ENCODE data around the gene C6.
"Not testable (repeated sequence)": the region's sequence is repeated elsewhere in the genome, so short reads cannot be mapped to it uniquely, and the experiment has no call there.

Gene C6

GRCh38 chr5:41213340-41213739 is at the start of gene C6:
Gene C6, minus strand, starts transcription at chr5:41213532. Its CDS starts 10,302 bp downstream, at chr5:41203230.
- no peak for DNase-seq

DNA sequence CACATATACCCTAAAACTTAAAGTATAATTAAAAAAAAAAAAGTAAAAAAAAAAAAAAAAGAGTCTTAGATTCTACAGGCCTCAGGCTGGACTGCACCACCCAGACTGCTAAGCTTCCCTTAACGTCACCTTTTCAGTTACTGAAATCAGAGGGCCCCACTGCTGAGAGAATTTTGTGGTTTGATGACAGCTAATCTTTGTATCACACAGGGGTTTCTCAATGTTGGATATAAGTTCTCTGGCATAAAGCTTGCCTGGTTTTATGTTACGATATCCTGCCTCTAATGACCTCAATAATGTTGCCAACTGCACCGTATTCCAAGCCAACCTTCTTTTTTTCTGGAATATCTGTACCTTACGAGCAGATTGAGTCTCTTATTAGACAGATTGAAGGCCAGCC is 43.1 kb upstream of the C6 start:
- no peak for DNase-seq

DNA sequence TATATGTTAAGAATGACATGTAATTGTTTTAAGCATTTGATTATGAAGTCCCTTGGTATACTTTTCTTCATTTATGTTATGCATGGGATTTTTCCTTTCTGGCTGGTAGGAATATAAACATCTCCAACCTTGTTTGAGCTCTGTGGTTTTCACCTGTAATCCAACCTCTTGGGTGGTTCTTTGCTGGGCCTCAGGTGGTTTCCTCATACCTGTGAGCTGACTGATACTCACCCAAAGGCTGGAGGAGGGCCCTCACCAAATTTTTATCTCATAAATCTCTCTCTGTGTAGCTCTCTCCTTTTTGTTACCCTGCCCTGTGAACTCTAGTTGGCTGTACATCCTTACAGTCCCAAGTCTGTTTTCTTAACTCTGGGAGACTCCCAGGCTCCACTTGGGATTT is 39.8 kb upstream of the C6 start:
- no peak for DNase-seq

- no peak for DNase-seq
Measured at GRCh38 chr5:41252036-41252435, 38.7 kb upstream of the C6 start.

DNA sequence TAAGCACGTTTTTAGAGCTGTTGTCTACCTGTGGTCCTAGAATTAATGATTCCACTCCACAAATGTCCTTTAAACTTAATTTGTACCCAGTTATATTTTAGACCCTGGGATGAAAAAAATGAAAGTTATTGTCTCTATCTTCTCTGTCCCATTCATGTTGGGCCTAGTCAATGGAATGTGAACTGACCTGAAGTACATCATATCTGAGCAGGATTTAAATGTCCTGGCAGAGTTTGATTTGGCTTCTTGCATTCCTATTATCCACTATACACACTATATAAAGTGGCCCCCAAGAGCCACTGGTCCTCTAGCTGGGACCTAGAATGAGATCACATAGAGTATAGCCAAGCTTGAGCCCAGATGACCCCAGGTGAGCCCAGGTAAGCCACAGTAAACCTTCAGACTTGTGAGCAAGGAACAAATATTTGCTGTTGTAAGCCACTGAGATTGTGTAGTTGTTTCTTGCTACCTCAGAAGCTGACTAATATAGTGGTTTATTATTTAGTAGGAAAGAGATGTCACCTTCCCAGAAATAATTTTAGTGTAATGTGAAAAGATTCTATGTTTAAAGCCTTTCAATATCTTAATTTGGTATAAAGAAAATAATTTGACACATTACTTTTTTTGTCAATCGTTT is 37.1 kb upstream of the C6 start:
- DNase-seq = no peak

- DNase-seq = no peak
Measured at GRCh38 chr5:41247135-41247534, 33.8 kb upstream of the C6 start.

GRCh38 chr5:41246376-41246775 is 33.0 kb upstream of the C6 start:
- no peak for DNase-seq

- DNase-seq = no peak
Measured at GRCh38 chr5:41243558-41243957, 30.2 kb upstream of the C6 start.

GRCh38 chr5:41240985-41241384 is 27.7 kb upstream of the C6 start:
- DNase-seq = no peak

- DNase-seq = no peak
Measured at GRCh38 chr5:41240390-41240789, 27.1 kb upstream of the C6 start.

- DNase-seq = no peak
Measured at GRCh38 chr5:41234475-41234874, 21.1 kb upstream of the C6 start.

- no peak for DNase-seq
Measured at GRCh38 chr5:41232797-41233196, 19.5 kb upstream of the C6 start.

DNA sequence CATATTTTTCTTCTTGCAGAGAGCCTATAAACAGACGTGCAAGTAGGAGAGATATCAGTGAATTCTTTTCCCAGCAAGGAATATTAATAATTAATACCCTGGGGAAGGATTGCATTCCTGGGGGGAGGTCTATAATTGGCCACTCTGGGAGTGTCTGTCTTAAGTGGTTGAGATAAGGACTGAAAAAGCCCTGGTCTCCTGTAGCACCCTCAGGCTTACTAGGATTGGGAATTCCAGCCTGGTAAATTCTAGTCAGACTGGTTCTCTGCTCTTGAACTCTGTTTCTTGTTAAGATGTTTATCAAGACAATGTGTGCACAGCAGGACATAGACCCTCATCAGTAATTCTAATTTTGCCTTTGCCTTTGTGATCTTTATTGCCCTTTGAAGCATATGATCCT is 16.9 kb upstream of the C6 start:
- DNase-seq = not testable (repeated sequence)

DNA sequence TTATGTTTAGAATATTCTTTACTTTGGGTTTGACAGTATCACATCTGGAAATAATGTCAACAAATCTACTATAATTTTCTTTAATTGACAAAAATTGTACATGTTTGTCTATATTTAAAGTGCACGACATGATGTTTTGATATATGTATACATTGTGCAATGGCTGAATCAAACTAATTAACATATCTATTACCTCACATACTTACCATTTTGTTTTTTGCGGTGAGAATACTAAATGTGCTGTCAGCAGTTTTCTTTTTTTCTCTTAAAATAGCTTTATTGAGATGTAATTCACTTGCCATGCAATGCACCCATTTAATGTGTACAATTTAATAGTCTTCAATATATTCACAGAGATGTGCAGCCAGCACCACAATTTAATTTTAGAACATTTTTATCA is 10.6 kb upstream of the C6 start:
- no peak for DNase-seq

- no peak for DNase-seq
Measured at GRCh38 chr5:41219658-41220269, 6.4 kb upstream of the C6 start.

DNA sequence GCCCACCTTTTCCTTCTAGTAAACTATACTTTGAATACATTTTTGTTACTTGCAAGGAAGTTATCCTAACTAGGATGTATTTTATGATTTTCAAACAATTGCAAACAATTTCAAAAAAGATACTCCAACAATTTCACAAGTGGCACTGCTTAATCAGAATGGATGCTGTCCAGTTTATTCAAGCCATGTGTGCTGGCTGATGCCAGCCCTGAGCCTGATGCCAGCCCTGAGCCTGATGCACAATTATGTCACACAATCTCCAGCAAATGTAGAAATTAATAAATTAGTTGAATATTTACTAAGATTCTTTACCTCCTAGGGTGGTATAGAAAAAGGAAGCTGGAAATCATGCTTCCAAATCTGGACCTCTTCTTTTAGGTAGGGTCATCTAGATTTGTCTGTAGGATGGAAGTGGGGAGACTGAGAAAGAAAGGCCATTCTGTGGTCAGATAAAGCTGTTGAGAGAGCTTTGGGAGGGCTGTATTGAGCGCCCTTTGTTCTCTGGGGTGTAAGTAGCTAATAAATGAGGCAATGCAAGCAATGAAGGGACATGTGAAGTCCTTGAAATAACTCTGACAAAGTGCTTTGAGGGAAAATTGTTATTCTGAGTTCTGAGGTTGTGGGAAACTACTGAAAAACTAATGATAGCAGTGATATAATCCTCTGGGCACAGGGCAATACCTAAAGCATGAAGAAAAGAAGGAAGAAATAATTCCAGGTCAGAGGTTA is 5.8 kb upstream of the C6 start:
- no peak for DNase-seq

DNA sequence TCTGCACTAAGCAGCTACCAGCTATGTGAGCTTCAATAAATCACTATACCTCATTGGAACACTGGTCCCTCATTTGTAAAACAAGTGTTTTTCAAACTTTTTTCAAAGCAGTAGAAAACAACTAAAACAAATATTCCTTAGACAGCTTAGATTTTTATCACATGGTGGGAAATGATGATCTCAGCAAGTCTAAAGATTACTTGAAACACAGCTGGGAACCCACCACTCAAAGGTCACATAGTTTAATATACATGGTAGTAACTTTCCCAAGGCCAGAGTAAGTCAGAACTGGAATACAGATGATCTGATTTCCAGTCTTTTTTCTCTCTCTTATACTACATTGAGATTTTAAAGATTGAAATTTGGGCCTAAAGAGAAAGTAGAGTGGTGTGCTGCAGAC is 850 bp upstream of the C6 start:
- no peak for DNase-seq

DNA sequence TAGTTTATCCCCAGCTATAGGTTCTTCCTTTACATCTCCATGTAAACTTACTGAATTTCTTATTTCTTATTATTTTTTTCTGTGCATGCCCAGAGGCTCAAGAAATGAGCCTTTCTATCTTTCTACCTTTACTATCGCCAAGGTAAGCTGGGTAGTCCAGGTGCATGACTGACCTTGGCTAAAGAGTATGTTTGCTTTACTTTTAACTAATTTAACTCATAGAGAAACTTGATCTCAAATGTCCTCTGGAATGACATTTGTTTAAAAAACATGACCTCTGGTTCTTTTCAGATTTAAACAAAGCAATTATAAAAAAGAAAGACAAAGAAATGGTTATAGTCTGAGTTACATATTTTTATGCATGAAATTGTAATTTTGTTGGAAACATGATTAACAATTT is 397 bp downstream of the C6 start:
- DNase-seq = no peak

DNA sequence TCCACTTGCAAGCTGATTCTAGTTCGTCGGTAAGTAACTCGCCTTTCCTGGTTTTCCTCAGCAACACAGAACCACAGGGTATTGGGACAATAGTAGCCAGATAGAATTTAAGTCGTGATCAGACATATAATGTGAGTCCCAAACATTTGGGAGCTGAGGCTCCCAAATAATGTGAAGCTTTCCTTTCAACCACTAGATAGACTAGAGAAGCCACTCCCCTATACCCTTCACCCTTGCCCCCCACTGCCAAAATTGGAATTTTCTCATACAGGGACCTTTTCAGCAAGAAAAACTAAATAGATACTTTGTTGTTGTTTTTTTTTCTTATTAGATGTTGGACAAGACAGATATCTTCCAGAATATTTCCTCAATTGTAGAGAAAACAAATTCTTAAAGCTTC is 1.9 kb downstream of the C6 start:
- no peak for DNase-seq

GRCh38 chr5:41205475-41205874 is 7.9 kb downstream of the C6 start:
- DNase-seq = not testable (repeated sequence)

- no peak for DNase-seq
Measured at GRCh38 chr5:41203033-41203432, 10.3 kb downstream of the C6 start.

GRCh38 chr5:41201082-41201772 is 12.1 kb downstream of the C6 start:
- no peak for DNase-seq

GRCh38 chr5:41200506-41200905 is 12.8 kb downstream of the C6 start:
- DNase-seq = no peak

DNA sequence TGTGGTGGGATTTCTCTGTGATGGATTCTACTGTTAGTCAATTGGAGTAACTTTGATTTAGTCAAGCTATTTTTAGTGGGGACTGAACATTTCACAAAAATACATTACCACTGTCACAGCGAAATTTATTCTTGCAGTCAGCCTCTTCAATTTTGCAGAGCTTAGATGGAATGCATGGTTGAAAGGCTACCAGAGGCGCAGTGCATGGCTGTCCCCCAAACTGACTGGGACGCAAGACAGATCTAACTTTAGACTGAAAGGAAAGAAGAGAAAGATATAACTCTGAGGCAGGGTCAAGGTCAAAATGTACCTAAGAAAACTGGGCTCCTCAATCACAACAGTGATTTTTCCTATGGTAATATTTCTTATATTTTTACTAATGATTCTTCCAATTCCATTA is 13.7 kb downstream of the C6 start:
- no peak for DNase-seq

All from NCI-H187 treated with DMSO at 0.1 percent for 48 hours (cell line).